ENCODE data around the gene TUBA4A.
"Not testable (repeated sequence)": the region's sequence is repeated elsewhere in the genome, so short reads cannot be mapped to it uniquely, and the experiment has no call there.

The TUBA4A gene

GRCh38 chr2:219287116-219287440 lies 33.4 kb upstream of the TUBA4A start:
- DNase-seq (ENCODE audit: low read depth in 2 of 3, low spot score in 1 of 3): not testable (repeated sequence)

GRCh38 chr2:219286436-219287115 lies 32.9 kb upstream of the TUBA4A start:
- DNase-seq (ENCODE audit: low read depth in 2 of 3, low spot score in 1 of 3): no peak

- DNase-seq (ENCODE audit: low read depth in 2 of 3, low spot score in 1 of 3): no peak
These were observed 32.2 kb upstream of the TUBA4A start for GRCh38 chr2:219285894-219286425.

GRCh38 chr2:219285373-219285735 lies 31.6 kb upstream of the TUBA4A start:
- no peak for DNase-seq (ENCODE audit: low read depth in 2 of 3, low spot score in 1 of 3)

GRCh38 chr2:219284501-219285372 lies 31.0 kb upstream of the TUBA4A start:
- DNase-seq (ENCODE audit: low read depth in 2 of 3, low spot score in 1 of 3): no peak

- no peak for DNase-seq (ENCODE audit: low read depth in 2 of 3, low spot score in 1 of 3)
These were observed 29.3 kb upstream of the TUBA4A start for GRCh38 chr2:219282943-219283581.

- no peak for DNase-seq (ENCODE audit: low read depth in 2 of 3, low spot score in 1 of 3)
These were observed 28.7 kb upstream of the TUBA4A start for GRCh38 chr2:219282375-219282774.

- DNase-seq (ENCODE audit: low read depth in 2 of 3, low spot score in 1 of 3): no peak
These were observed 27.9 kb upstream of the TUBA4A start for GRCh38 chr2:219281588-219281987.

GRCh38 chr2:219280651-219281050 lies 26.9 kb upstream of the TUBA4A start:
- DNase-seq (ENCODE audit: low read depth in 2 of 3, low spot score in 1 of 3): no peak

- DNase-seq (ENCODE audit: low read depth in 2 of 3, low spot score in 1 of 3): no peak
These were observed 26.3 kb upstream of the TUBA4A start for GRCh38 chr2:219279916-219280516.

GRCh38 chr2:219279151-219279915 lies 25.6 kb upstream of the TUBA4A start, which contains the start of gene DNAJB2:
TSS of gene DNAJB2 (plus strand) at chr2:219279366. CDS start at chr2:219279834, 468 bp downstream.
- DNase-seq (ENCODE audit: low read depth in 2 of 3, low spot score in 1 of 3): peak; percentile 97 to 99 (median 99)

- no peak for DNase-seq (ENCODE audit: low read depth in 2 of 3, low spot score in 1 of 3)
These were observed 25.0 kb upstream of the TUBA4A start for GRCh38 chr2:219278655-219279150.

- peak; percentile 60 to 79 (median 61) for DNase-seq (ENCODE audit: low read depth in 2 of 3, low spot score in 1 of 3)
These were observed 24.3 kb upstream of the TUBA4A start for GRCh38 chr2:219277703-219278654.

GRCh38 chr2:219274361-219274921 lies 20.7 kb upstream of the TUBA4A start:
- DNase-seq (ENCODE audit: low read depth in 2 of 3, low spot score in 1 of 3): no peak

GRCh38 chr2:219273937-219274336 lies 20.2 kb upstream of the TUBA4A start:
- DNase-seq (ENCODE audit: low read depth in 2 of 3, low spot score in 1 of 3): no peak

GRCh38 chr2:219272995-219273394 lies 19.3 kb upstream of the TUBA4A start:
- DNase-seq (ENCODE audit: low read depth in 2 of 3, low spot score in 1 of 3): no peak

- no peak for DNase-seq (ENCODE audit: low read depth in 2 of 3, low spot score in 1 of 3)
These were observed 18.6 kb upstream of the TUBA4A start for GRCh38 chr2:219272356-219272755.

GRCh38 chr2:219271021-219271420 lies 17.3 kb upstream of the TUBA4A start:
- no peak for DNase-seq (ENCODE audit: low read depth in 2 of 3, low spot score in 1 of 3)

GRCh38 chr2:219270055-219270372 lies 16.3 kb upstream of the TUBA4A start:
- no peak for DNase-seq (ENCODE audit: low read depth in 2 of 3, low spot score in 1 of 3)

Data from stimulated activated CD4-positive, alpha-beta T cell treated with anti-CD3 and anti-CD28 coated beads, Interleukin-12 subunit alpha, Interleukin-12 subunit beta, amount 100 ng/mL, for 48 hours (primary cell).